ENCODE results near the gene PAQR5.
"Not testable (repeated sequence)": the region's sequence is repeated elsewhere in the genome, so short reads cannot be mapped to it uniquely, and the experiment has no call there.

- not testable (repeated sequence) for TF ChIP-seq POLR2A, CTCF (IDR thresholded peaks at IDR 0.05)
Measured at GRCh38 chr15:69450221-69450620, 151.5 kb downstream of the PAQR5 start.
